ENCODE data around the gene STK11. TPM values are rescaled to one million over a fixed set of nuclear protein-coding genes. Genes with fewer than 3 reads are reported as not detected.

STK11 gene
- total and polyA plus RNA-seq, 9 donors: 36.9 to 71.2 (median 54.2) TPM

GRCh38 chr19:1162404-1163282 lies 42.9 kb upstream of the STK11 start:
- 80 to 84% (median 83%) methylated on average over 25 to 26 of the region's 26 CpGs for WGBS, 3 donors
- Histone ChIP-seq H3K36me3 (no peaks in the 10 kb centered on the region), H3K9me3 (no peaks in the 10 kb centered on the region), H3K27me3 (no peaks in the 10 kb centered on the region), H3K4me3 (no peak overlapping the region), H3K27ac (no peak overlapping the region), H3K4me1 (ENCODE audit: insufficient read depth) (peaks cover 12% of the 10 kb centered on the region)
- DNase-seq: no peak
- intact Hi-C loops (cut with DNase I): no loop called here
- TF ChIP-seq CTCF (IDR thresholded peaks at IDR 0.05) (no peak), POLR2A (IDR thresholded peaks at IDR 0.05) (no peak), EP300 (IDR thresholded peaks at IDR 0.05) (no peak)

GRCh38 chr19:1163283-1163933 lies 42.2 kb upstream of the STK11 start:
- no peak overlapping the region for H3K4me3 ChIP-seq
- DNase-seq: peak in 1 of 5 donors; percentile 19
- H3K9me3 ChIP-seq: no peaks in the 10 kb centered on the region
- no peaks in the 10 kb centered on the region for H3K36me3 ChIP-seq
- no peak overlapping the region for H3K27ac ChIP-seq
- 79 to 92% (median 87%) methylated on average over 35 to 41 of the region's 41 CpGs for WGBS, 3 donors
- intact Hi-C loops (cut with DNase I): no loop called here
- no peaks in the 10 kb centered on the region for H3K27me3 ChIP-seq
- TF ChIP-seq EP300 (IDR thresholded peaks at IDR 0.05) (no peak), POLR2A (IDR thresholded peaks at IDR 0.05) (no peak), CTCF (IDR thresholded peaks at IDR 0.05) (no peak)
- H3K4me1 ChIP-seq (ENCODE audit: insufficient read depth): peaks cover 18% of the 10 kb centered on the region

GRCh38 chr19:1163934-1164683 lies 41.5 kb upstream of the STK11 start:
- peaks cover 18% of the 10 kb centered on the region for H3K4me1 ChIP-seq (ENCODE audit: insufficient read depth)
- WGBS, 3 donors: 71 to 77% (median 72%) methylated on average over 17 to 20 of the region's 20 CpGs
- TF ChIP-seq EP300 (IDR thresholded peaks at IDR 0.05) (no peak), POLR2A (IDR thresholded peaks at IDR 0.05) (no peak), CTCF (IDR thresholded peaks at IDR 0.05) (no peak)
- no peaks in the 10 kb centered on the region for H3K9me3 ChIP-seq
- H3K4me3 ChIP-seq: no peak overlapping the region
- H3K27ac ChIP-seq: no peak overlapping the region
- H3K27me3 ChIP-seq: no peaks in the 10 kb centered on the region
- H3K36me3 ChIP-seq: no peaks in the 10 kb centered on the region
- DNase-seq: peak in 1 of 5 donors; percentile 24
- intact Hi-C loops (cut with DNase I): no loop called here
